IMR-90 (cell line): ENCODE results near the gene SMO. TPM values are rescaled to one million over a fixed set of nuclear protein-coding genes. Genes with fewer than 3 reads are reported as not detected.

Experiments
- ATAC-seq: fragments of 200-7000 bp; cut with Tn5 transposase; 2 replicates; pipeline ENCODE4 v1.9.1; 2020; ENCODE audit warnings: low read depth, mild to moderate bottlenecking, moderate library complexity
- BruUV-seq: library from RNA; stranded (reverse); fragments of 400-500 nt; replicated peaks from 2 replicates; lab custom pipeline; 2021; lab: Mats Ljungman, UMichigan
- CTCF ChIA-PET: fragments of 300-600 bp; formaldehyde crosslinking; extraction: SDS; loops from one replicate; lab custom pipeline; 2021; ENCODE audit warnings: antibody characterized with exemption; lab: Yijun Ruan, JAX
- POLR2A ChIA-PET: fragments of 300-600 bp; sonication (Branson Sonifier 250); formaldehyde crosslinking; loops from one replicate; lab custom pipeline; 2022; ENCODE audit warnings: antibody characterized with exemption; ENCODE audit not compliant: unreplicated experiment; lab: Charles Lee
- DNase-seq: peaks from one replicate; pipeline ENCODE4 v3.0.0; 2013
- H2AFZ ChIP-seq: replicated peaks from 2 replicates; pipeline ENCODE3; 2013; ENCODE audit warnings: low read length, mild to moderate bottlenecking; ENCODE audit not compliant: poor library complexity
- H2AK5ac ChIP-seq: 2 replicates; pipeline ENCODE4 v1.6.1; 2013; ENCODE audit warnings: low read depth, low read length, inconsistent platforms
- H2AK9ac ChIP-seq: replicated peaks from 2 replicates; pipeline ENCODE3; 2013; ENCODE audit warnings: mild to moderate bottlenecking, low read depth, low read length, moderate library complexity; ENCODE audit not compliant: poor library complexity
- H2BK120ac ChIP-seq: 2 replicates; pipeline ENCODE4 v1.6.1; 2013; ENCODE audit warnings: low read depth, low read length, inconsistent platforms
- H2BK15ac ChIP-seq: 3 replicates; pipeline ENCODE4 v1.6.1; 2013; ENCODE audit warnings: low read depth, low read length, inconsistent platforms
- H2BK20ac ChIP-seq: 2 replicates; pipeline ENCODE4 v1.6.1; 2013; ENCODE audit warnings: low read depth, mild to moderate bottlenecking, inconsistent platforms, low read length, moderate library complexity
- H2BK5ac ChIP-seq: 2 replicates; pipeline ENCODE4 v1.6.1; 2013; ENCODE audit warnings: mild to moderate bottlenecking, low read depth, low read length, inconsistent platforms; ENCODE audit not compliant: poor library complexity, severe bottlenecking
- H3K14ac ChIP-seq: replicated peaks from 2 replicates; pipeline ENCODE4 v1.6.1; 2013; ENCODE audit warnings: low read depth, low read length, inconsistent platforms
- H3K18ac ChIP-seq: 2 replicates; pipeline ENCODE4 v1.6.1; 2013; ENCODE audit warnings: low read depth, low read length, control low read depth
- H3K23ac ChIP-seq: 2 replicates; pipeline ENCODE4 v1.6.1; 2013; ENCODE audit warnings: low read depth, low read length, inconsistent platforms
- H3K27ac ChIP-seq: 2 replicates; pipeline ENCODE4 v1.5.1; 2013; ENCODE audit warnings: mild to moderate bottlenecking, control low read depth, low read length; ENCODE audit not compliant: insufficient read depth
- H3K27me3 ChIP-seq: 2 replicates; pipeline ENCODE4 v1.6.1; 2013; ENCODE audit warnings: low read length; ENCODE audit not compliant: control insufficient read depth, insufficient read depth
- H3K36me3 ChIP-seq: 2 replicates; pipeline ENCODE4 v1.6.1; 2013; ENCODE audit warnings: low read length, mixed read lengths; ENCODE audit not compliant: control insufficient read depth, insufficient read depth
- H3K4ac ChIP-seq: 2 replicates; pipeline ENCODE4 v1.6.1; 2013; ENCODE audit warnings: low read depth, low read length, inconsistent platforms
- H3K4me1 ChIP-seq: 2 replicates; pipeline ENCODE4 v1.6.1; 2013; ENCODE audit warnings: low read length, mixed read lengths; ENCODE audit not compliant: control insufficient read depth, insufficient read depth
- H3K4me2 ChIP-seq: 2 replicates; pipeline ENCODE4 v1.6.1; 2013; ENCODE audit warnings: low read depth, mild to moderate bottlenecking, control low read depth, low read length, moderate library complexity
- H3K4me3 ChIP-seq: 2 replicates; pipeline ENCODE4 v1.5.1; 2013; ENCODE audit warnings: low read depth, mild to moderate bottlenecking, control low read depth, low read length, moderate library complexity; ENCODE audit not compliant: insufficient read depth
- H3K56ac ChIP-seq: 2 replicates; pipeline ENCODE4 v1.6.1; 2013; ENCODE audit warnings: low read length, inconsistent platforms; ENCODE audit not compliant: insufficient read depth; ENCODE audit errors: extremely low read depth
- H3K79me1 ChIP-seq, 2 experiments: 2 replicates each; pipeline ENCODE4 v1.6.1; 2013; ENCODE audit warnings: low read length in 2 of 2, inconsistent platforms in 1 of 2, low read depth in 1 of 2
- H3K9ac ChIP-seq: 2 replicates; pipeline ENCODE4 v1.6.1; 2013; ENCODE audit warnings: low read depth, low read length, control low read depth
- H3K9me1 ChIP-seq: 2 replicates; pipeline ENCODE4 v1.6.1; 2013; ENCODE audit warnings: low read length, inconsistent platforms; ENCODE audit not compliant: insufficient read depth
- H3K9me3 ChIP-seq: 2 replicates; pipeline ENCODE4 v1.6.1; 2013; ENCODE audit warnings: low read length; ENCODE audit not compliant: control insufficient read depth, insufficient read depth
- H4K20me1 ChIP-seq: 2 replicates; pipeline ENCODE4 v1.6.1; 2013; ENCODE audit warnings: low read length, inconsistent platforms; ENCODE audit not compliant: insufficient read depth
- H4K5ac ChIP-seq: 2 replicates; pipeline ENCODE4 v1.6.1; 2013; ENCODE audit warnings: mild to moderate bottlenecking, low read depth, low read length, control low read depth
- H4K8ac ChIP-seq, 2 experiments: 2 replicates each; pipeline ENCODE4 v1.6.1; 2013; ENCODE audit warnings: low read depth in 2 of 2, low read length in 2 of 2, control low read depth in 1 of 2, inconsistent platforms in 1 of 2
- H4K91ac ChIP-seq: 2 replicates; pipeline ENCODE4 v1.6.1; 2013; ENCODE audit warnings: low read depth, low read length, inconsistent platforms; ENCODE audit not compliant: insufficient read depth
- BHLHE40 ChIP-seq: fragments of 150-350 bp; IDR thresholded peaks from 2 replicates; pipeline ENCODE4 v1.6.1; 2016; ENCODE audit warnings: mild to moderate bottlenecking, low read depth, low read length
- FOS ChIP-seq: fragments of 150-350 bp; IDR thresholded peaks from 2 replicates; pipeline ENCODE4 v1.6.1; 2016; ENCODE audit warnings: low read depth, low read length
- MAZ ChIP-seq: IDR thresholded peaks from 2 replicates; pipeline ENCODE4 v1.6.1; 2012; ENCODE audit warnings: low read depth, mild to moderate bottlenecking, low read length, improper control_type of control experiment, moderate library complexity, borderline replicate concordance
- MXI1 ChIP-seq: IDR thresholded peaks from 2 replicates; pipeline ENCODE4 v1.6.1; 2012; ENCODE audit warnings: low read depth, mild to moderate bottlenecking, low read length, moderate library complexity, borderline replicate concordance
- SMC3 ChIP-seq: fragments of 150-350 bp; IDR thresholded peaks from 2 replicates; pipeline ENCODE4 v1.6.1; 2016; ENCODE audit warnings: low read depth, mild to moderate bottlenecking, antibody characterized with exemption, low read length, moderate library complexity
- whole genome bisulfite sequencing, 2 experiments: methylation state at CpG; one replicate each; pipeline versions ENCODE4 v1.1.5 to v1.1.7; 2013; ENCODE audit warnings: missing lambda C conversion rate in 2 of 2; ENCODE audit not compliant: insufficient read length in 1 of 2; ENCODE audit errors: extremely low coverage in 2 of 2; 5-methylcytosine and 5-hydroxymethylcytosine counted together
- dilution Hi-C: fragments of 300-500 bp; cut with HindIII; formaldehyde crosslinking; loops from one replicate; pipeline ENCODE4 v1.14.3; 2018; ENCODE audit warnings: low sequenced_read_pairs; ENCODE audit not compliant: unreplicated experiment
- in situ Hi-C: fragments of 300-500 bp; cut with MboI; formaldehyde crosslinking; loops from 3 replicates; pipeline ENCODE4 v1.14.3; 2019; ENCODE audit warnings: low sequenced_read_pairs, inconsistent platforms, mixed read lengths
- intact Hi-C: fragments of 100-400 bp; cut with micrococcal nuclease; formaldehyde crosslinking; loops from 2 replicates; pipeline ENCODE4 v1.10.0; 2022
- polyA plus RNA-seq, 3 experiments: library from polyadenylated mRNA; depleted of rRNA; stranded (reverse); fragments of >200 nt; gene quantifications; 2 replicates each; pipeline ENCODE4 v1.2.3, GENCODE V29; 2012; ENCODE audit warnings: low replicate concordance in 1 of 3
- total RNA-seq: library from RNA; depleted of rRNA; stranded (reverse); fragments of >200 nt; gene quantifications from 2 replicates; pipeline ENCODE4 v1.2.3, GENCODE V29; 2012

SMO gene
- total and polyA plus RNA-seq, 2 of the 4 experiments (the other 2 are of a cell fraction): 18.5 to 24.7 TPM

- CTCF ChIA-PET: no interaction called here
- no peak overlapping the region for H3K4me2 ChIP-seq
- in situ Hi-C loops: no loop called here
These were observed 44.7 kb upstream of the SMO start for GRCh38 chr7:129143724-129144094.

More at GRCh38 chr7:129143724-129144094, 44.7 kb upstream of the SMO start:
- Histone ChIP-seq H3K9me1 (no peaks in the 10 kb centered on the region), H4K20me1 (no peaks in the 10 kb centered on the region), H3K27me3 (peaks cover 66% of the 10 kb centered on the region), H3K14ac (no peak overlapping the region), H4K91ac (no peak overlapping the region), H3K4ac (no peak overlapping the region), H2AK5ac (no peak overlapping the region), H2BK120ac (no peak overlapping the region), H2AK9ac (no peak overlapping the region), H2AFZ (no peak overlapping the region), H3K79me1 (no peaks in the 10 kb centered on the region), H2BK20ac (no peak overlapping the region), H4K5ac (no peak overlapping the region), H2BK5ac (no peak overlapping the region), H3K4me1 (no peaks in the 10 kb centered on the region), H3K4me3 (no peak overlapping the region), H3K23ac (no peak overlapping the region), H3K27ac (no peak overlapping the region), H3K56ac (no peak overlapping the region), H3K18ac (no peak overlapping the region), H4K8ac (no peak overlapping the region), H3K9ac (no peak overlapping the region), H3K36me3 (no peaks in the 10 kb centered on the region), H2BK15ac (no peak overlapping the region), H3K9me3 (no peaks in the 10 kb centered on the region)
- 58 to 100% methylated on average over 2 to 5 of the region's 10 CpGs for WGBS, 2 experiments
- DNase-seq (no peak), ATAC-seq (no peak)
- no TSS peak for BruUV-seq
- dilution Hi-C loops: no loop called here
- POLR2A ChIA-PET: no interaction called here
- intact Hi-C loops: no loop called here
- no peak for TF ChIP-seq MAZ
- no peak for TF ChIP-seq BHLHE40
- TF ChIP-seq FOS: no peak
- no peak for TF ChIP-seq SMC3
- no peak for TF ChIP-seq MXI1
